PFSK-1 (cell line): Measurements from ENCODE around the gene CTRB1.

Experiments
- FOXP2 ChIP-seq: optimal IDR thresholded peaks from 2 replicates; pipeline ENCODE3; 2011; ENCODE audit warnings: borderline replicate concordance, control low read depth, inconsistent platforms; ENCODE audit not compliant: insufficient read depth; ENCODE audit errors: extremely low read length, extremely low read depth
- POLR2AphosphoS5 ChIP-seq: IDR thresholded peaks from 2 replicates; pipeline ENCODE4 v1.6.1; 2012; ENCODE audit warnings: low read depth, mild to moderate bottlenecking, control low read depth, low read length, moderate library complexity
- SIN3A ChIP-seq: IDR thresholded peaks from 2 replicates; pipeline ENCODE4 v1.6.1; 2012; ENCODE audit warnings: mild to moderate bottlenecking, low read length, moderate library complexity, borderline replicate concordance; ENCODE audit not compliant: insufficient read depth
- TAF1 ChIP-seq: IDR thresholded peaks from 2 replicates; pipeline ENCODE4 v1.6.1; 2012; ENCODE audit warnings: low read length, control low read depth, borderline replicate concordance; ENCODE audit not compliant: insufficient read depth
- TF ChIP-seq, protein P1 (sequence below), 2 experiments: IDR thresholded peaks; 2 replicates each; pipeline versions ENCODE4 v1.6.1 to v1.8.0; 2011 to 2012; ENCODE audit warnings: low read depth in 2 of 2, low read length in 2 of 2, control low read depth in 1 of 2, inconsistent platforms in 1 of 2, mild to moderate bottlenecking in 1 of 2, moderate library complexity in 1 of 2; ENCODE audit not compliant: insufficient read depth in 1 of 2

CTRB1 gene

DNA sequence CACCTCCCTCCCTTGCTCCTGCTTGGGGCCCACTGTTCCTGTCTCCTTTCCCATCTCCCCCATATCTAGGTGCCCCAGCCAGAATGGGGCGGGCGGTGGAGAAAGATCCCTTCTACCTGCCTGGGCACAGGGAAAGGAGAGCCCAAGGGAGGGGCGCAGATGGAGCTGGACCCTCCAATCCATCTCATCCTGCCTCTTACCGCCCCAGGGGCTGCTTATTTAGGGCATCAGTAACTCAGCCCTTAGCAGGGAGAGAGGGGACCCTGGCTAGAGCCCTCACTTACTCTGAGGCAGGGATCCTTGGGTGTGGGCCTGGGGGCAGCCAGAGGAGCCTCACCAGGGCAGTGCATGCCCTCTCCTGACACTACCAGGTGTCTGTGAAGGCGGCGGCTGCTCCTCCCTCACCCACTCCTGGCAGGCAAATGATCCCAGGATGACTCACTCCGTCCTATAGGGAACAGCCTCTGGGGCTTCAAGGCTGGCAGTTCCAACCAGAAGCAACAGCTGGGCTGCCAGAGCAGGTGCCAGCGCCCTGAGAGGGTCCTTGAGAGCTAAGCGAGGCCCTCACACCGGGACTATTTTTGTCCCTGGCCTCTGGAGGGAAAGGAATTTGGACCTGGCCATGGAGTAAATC lies 49.0 kb downstream of the CTRB1 start:
- TF ChIP-seq POLR2AphosphoS5 (no peak), TAF1 (no peak), FOXP2 (no peak), SIN3A (no peak)
- TF ChIP-seq, protein P1, sequence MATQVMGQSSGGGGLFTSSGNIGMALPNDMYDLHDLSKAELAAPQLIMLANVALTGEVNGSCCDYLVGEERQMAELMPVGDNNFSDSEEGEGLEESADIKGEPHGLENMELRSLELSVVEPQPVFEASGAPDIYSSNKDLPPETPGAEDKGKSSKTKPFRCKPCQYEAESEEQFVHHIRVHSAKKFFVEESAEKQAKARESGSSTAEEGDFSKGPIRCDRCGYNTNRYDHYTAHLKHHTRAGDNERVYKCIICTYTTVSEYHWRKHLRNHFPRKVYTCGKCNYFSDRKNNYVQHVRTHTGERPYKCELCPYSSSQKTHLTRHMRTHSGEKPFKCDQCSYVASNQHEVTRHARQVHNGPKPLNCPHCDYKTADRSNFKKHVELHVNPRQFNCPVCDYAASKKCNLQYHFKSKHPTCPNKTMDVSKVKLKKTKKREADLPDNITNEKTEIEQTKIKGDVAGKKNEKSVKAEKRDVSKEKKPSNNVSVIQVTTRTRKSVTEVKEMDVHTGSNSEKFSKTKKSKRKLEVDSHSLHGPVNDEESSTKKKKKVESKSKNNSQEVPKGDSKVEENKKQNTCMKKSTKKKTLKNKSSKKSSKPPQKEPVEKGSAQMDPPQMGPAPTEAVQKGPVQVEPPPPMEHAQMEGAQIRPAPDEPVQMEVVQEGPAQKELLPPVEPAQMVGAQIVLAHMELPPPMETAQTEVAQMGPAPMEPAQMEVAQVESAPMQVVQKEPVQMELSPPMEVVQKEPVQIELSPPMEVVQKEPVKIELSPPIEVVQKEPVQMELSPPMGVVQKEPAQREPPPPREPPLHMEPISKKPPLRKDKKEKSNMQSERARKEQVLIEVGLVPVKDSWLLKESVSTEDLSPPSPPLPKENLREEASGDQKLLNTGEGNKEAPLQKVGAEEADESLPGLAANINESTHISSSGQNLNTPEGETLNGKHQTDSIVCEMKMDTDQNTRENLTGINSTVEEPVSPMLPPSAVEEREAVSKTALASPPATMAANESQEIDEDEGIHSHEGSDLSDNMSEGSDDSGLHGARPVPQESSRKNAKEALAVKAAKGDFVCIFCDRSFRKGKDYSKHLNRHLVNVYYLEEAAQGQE (IDR thresholded peaks at IDR 0.05; ENCODE audit: insufficient read depth in 1 of 2, low read depth in 2 of 2, low read length in 2 of 2) = no peak

DNA sequence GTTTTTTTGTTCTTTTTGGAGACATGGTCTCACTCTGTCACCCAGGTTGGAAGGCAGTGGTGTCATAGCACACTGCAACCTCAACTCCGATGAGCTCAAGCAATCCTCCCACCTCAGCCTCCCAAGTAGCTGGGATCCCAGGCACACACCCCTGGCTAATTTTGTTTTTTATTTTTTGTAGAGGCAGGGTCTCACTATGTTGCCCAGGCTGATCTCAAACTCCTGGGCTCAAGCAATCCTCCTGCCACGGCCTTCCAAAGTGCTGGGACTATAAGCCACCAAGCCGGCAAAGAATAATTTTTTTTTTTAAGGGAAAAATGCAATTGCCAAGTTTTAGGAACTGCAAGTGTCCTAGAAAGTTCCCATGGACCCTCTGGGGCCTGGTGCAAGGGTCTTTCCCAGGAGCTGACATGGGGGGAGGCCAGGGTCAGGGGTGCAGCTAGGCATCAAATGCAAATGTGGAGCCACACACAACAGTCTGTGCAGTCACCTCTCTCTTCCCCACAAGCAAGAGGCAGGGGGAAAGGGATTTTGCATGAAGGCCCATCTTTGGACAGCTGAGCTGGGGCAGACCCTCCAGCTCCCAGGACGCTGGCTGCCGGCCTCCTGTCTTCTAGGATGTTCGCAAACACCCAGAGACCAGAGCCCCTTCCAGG lies 52.8 kb downstream of the CTRB1 start:
- TF ChIP-seq POLR2AphosphoS5 = no peak
- TF ChIP-seq TAF1 = no peak
- no peak for TF ChIP-seq SIN3A
- TF ChIP-seq FOXP2 = no peak
- TF ChIP-seq, protein P1 (IDR thresholded peaks at IDR 0.05; ENCODE audit: insufficient read depth in 1 of 2, low read depth in 2 of 2, low read length in 2 of 2) = no peak

DNA sequence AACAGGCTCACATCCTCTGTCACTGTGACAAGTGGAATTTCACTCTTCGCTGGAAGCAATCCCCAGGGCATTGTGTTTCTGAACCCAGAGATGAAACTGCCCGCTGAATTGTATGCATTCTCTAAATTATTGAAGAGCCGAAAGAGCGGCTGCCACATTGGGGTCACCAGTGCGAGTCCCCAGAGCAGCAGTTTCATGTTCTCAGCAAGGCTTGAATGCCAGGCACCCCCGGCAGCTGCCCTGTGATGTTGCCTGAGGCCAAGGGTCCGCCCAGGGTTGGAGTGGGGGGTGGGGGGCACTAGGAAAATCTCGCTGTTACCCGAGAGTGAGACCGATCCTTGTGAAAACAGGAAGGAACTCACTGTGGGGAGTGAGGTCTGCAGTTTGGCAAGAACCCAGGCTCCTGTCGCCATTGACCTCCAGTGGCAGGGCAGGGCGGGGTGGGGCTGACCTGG lies 53.3 kb downstream of the CTRB1 start:
- TF ChIP-seq POLR2AphosphoS5 (no peak), SIN3A (no peak)

DNA sequence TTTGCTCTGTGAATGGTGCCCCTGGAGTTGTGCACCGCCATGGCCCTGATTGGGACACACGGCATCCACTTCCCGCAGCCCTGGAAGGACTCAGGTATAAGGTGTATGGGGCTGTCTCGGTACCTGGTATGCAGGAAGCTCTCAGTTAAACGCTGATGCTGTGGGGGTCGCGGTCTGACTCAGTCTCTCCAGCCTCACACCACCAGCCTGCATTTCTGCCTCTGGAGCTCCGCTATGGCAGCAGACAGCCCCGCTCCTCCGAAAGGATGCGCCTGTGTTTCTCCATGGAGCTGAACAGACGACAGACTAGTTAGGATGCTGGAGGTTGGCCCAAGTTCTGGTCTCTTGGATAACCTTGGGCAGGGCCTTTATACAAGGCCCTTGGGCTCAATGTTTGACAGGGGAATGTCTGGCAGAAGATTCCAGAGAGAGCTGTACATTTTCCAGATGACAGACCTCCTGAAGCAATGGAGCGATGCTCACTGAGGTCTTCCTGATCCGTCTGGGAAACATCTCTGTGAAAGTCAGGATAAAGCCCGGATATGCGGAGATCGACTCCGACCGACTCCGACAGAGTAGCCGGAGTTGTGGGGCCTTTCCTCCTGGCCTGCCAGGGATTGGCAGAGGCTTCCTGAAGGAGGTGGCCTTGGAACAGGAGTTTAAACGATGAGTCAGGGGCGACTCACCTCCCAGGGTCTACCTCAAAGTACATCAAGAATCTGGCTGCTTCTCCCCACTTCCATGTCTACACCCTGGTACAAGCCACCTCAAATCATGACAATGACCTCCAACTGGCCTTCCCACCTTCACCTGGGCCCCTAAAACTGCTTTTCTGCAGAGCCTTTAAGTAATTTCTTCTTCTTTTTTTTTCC lies 54.5 kb downstream of the CTRB1 start:
- no peak for TF ChIP-seq SIN3A
- TF ChIP-seq, protein P1 (IDR thresholded peaks at IDR 0.05; ENCODE audit: insufficient read depth in 1 of 2, low read depth in 2 of 2, low read length in 2 of 2) = no peak
- TF ChIP-seq FOXP2 = no peak
- TF ChIP-seq TAF1 = no peak
- no peak for TF ChIP-seq POLR2AphosphoS5
